Fibroblast of lung (primary cell): ENCODE measurements around the gene FKBP2. TPM values are rescaled to one million over a fixed set of nuclear protein-coding genes. Genes with fewer than 3 reads are reported as not detected.

ENCODE experiments used
- DNase-seq, 2 donors: peaks; one replicate each; pipeline versions ENCODE4 v3.0.0 to v3.0.0-alpha.2; 2010; ENCODE audit warnings: low read depth in 2 of 2
- H2AFZ ChIP-seq: 2 replicates; pipeline ENCODE4 v1.5.1; 2012; ENCODE audit warnings: low read length, control low read depth, inconsistent platforms
- H3K27ac ChIP-seq: 2 replicates; pipeline ENCODE4 v1.5.1; 2011; ENCODE audit warnings: low read length, control low read depth; ENCODE audit not compliant: insufficient read depth
- H3K27me3 ChIP-seq: 2 replicates; pipeline ENCODE4 v1.5.1; 2011; ENCODE audit warnings: mild to moderate bottlenecking, low read length; ENCODE audit not compliant: control insufficient read depth, insufficient read depth
- H3K36me3 ChIP-seq: 2 replicates; pipeline ENCODE4 v1.5.1; 2011; ENCODE audit warnings: low read length; ENCODE audit not compliant: control insufficient read depth, insufficient read depth
- H3K4me1 ChIP-seq: 2 replicates; pipeline ENCODE4 v1.5.1; 2011; ENCODE audit warnings: low read length; ENCODE audit not compliant: control insufficient read depth, insufficient read depth; ENCODE audit errors: extremely low read depth
- H3K4me2 ChIP-seq: 2 replicates; pipeline ENCODE4 v1.5.1; 2011; ENCODE audit warnings: low read length, control low read depth; ENCODE audit not compliant: insufficient read depth; ENCODE audit errors: extremely low read depth
- H3K4me3 ChIP-seq, 4 experiments: fragments of 200-600 bp in 1 of 4; sonication (generic) in 1 of 4; replicated peaks in 1 of 4; 2 replicates each; pipeline ENCODE4 v1.5.1; 2011 to 2016; ENCODE audit warnings: low read length in 4 of 4, low read depth in 3 of 4, mild to moderate bottlenecking in 3 of 4, control low read depth in 2 of 4, inconsistent platforms in 1 of 4, mixed read lengths in 1 of 4; ENCODE audit not compliant: insufficient read depth in 1 of 4; ENCODE audit errors: control extremely low read depth in 1 of 4
- H3K79me2 ChIP-seq: 2 replicates; pipeline ENCODE4 v1.5.1; 2012; ENCODE audit warnings: mild to moderate bottlenecking, low read length, inconsistent platforms; ENCODE audit not compliant: control insufficient read depth, insufficient read depth
- H3K9ac ChIP-seq: 2 replicates; pipeline ENCODE4 v1.5.1; 2011; ENCODE audit warnings: mild to moderate bottlenecking, low read length, control low read depth; ENCODE audit not compliant: insufficient read depth
- H3K9me3 ChIP-seq: 2 replicates; pipeline ENCODE4 v1.5.1; 2012; ENCODE audit warnings: low read depth, low read length; ENCODE audit not compliant: control insufficient read depth, insufficient read depth
- H4K20me1 ChIP-seq: 2 replicates; pipeline ENCODE4 v1.5.1; 2011; ENCODE audit warnings: low read length; ENCODE audit not compliant: control insufficient read depth, insufficient read depth; ENCODE audit errors: extremely low read depth
- EZH2 ChIP-seq: IDR thresholded peaks from 2 replicates; pipeline ENCODE4 v1.5.1; 2012; ENCODE audit warnings: low read length, control low read depth, mild to moderate bottlenecking; ENCODE audit errors: missing control alignments
- polyA plus RNA-seq, 2 donors: library from polyadenylated mRNA; depleted of rRNA in 1 of 2; stranded (reverse) in 1 of 2; unstranded in 1 of 2; fragments of >200 nt; gene quantifications; 2 replicates each; pipeline ENCODE4 v1.2.1, GENCODE V29; 2011 to 2012; ENCODE audit warnings: missing spikeins in 1 of 2
- total RNA-seq: library from RNA; depleted of rRNA; stranded (reverse); fragments of >200 nt; gene quantifications from 2 replicates; pipeline ENCODE4 v1.2.1, GENCODE V29; 2014
- TF ChIP-seq, protein P1 (sequence below), 2 donors: IDR thresholded peaks in 1 of 2; conservative IDR thresholded peaks in 1 of 2; 1 replicate in 1 of 2; 2 replicates in 1 of 2; pipeline ENCODE4 v1.5.1; 2011 to 2012; ENCODE audit warnings: low read length in 2 of 2, control low read depth in 1 of 2, inconsistent platforms in 1 of 2, low read depth in 1 of 2, mild to moderate bottlenecking in 1 of 2

The FKBP2 gene
- total and polyA plus RNA-seq, 2 donors (not counting 1 experiment from before 2014, with no cell fraction given), result 34.7 to 62.9 TPM

DNA sequence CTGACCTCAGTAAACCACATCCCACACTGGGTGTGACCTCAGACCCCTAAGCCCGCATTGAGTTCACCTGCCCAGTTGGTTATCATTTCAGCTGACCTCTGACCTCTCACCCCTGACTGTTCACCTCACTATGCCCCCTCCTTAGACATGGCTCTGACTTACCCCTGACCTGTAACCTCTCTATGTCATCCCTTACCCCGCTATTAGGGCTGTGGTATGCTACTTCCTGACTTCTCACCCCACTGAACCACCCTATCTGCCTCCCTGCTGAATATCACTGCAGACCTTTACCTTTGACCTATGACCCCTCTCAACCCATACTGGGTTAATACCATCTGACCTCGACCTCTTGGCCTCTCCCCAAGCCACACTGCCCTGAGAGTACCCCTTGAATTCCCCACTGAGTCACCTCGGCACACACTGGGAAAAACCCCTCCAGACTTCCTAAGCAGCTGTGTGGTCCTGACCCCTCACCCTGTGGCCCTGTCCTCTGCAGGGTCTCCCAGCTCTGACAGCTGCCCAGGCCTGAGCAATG is 18.7 kb downstream of the FKBP2 start:
- Histone ChIP-seq H3K36me3 (peaks cover 49% of the 10 kb centered on the region), H3K27me3 (no peaks in the 10 kb centered on the region), H4K20me1 (no peaks in the 10 kb centered on the region), H3K9ac (no peak overlapping the region), H3K9me3 (no peaks in the 10 kb centered on the region), H3K4me3 (no peak overlapping the region), H3K79me2 (no peaks in the 10 kb centered on the region), H2AFZ (no peak overlapping the region), H3K27ac (no peak overlapping the region), H3K4me2 (no peak overlapping the region), H3K4me1 (no peaks in the 10 kb centered on the region)
- DNase-seq, result no peak
- TF ChIP-seq, protein P1, sequence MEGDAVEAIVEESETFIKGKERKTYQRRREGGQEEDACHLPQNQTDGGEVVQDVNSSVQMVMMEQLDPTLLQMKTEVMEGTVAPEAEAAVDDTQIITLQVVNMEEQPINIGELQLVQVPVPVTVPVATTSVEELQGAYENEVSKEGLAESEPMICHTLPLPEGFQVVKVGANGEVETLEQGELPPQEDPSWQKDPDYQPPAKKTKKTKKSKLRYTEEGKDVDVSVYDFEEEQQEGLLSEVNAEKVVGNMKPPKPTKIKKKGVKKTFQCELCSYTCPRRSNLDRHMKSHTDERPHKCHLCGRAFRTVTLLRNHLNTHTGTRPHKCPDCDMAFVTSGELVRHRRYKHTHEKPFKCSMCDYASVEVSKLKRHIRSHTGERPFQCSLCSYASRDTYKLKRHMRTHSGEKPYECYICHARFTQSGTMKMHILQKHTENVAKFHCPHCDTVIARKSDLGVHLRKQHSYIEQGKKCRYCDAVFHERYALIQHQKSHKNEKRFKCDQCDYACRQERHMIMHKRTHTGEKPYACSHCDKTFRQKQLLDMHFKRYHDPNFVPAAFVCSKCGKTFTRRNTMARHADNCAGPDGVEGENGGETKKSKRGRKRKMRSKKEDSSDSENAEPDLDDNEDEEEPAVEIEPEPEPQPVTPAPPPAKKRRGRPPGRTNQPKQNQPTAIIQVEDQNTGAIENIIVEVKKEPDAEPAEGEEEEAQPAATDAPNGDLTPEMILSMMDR (conservative IDR thresholded peaks at IDR 0.05 in 1 of 2, IDR thresholded peaks at IDR 0.05 in 1 of 2; ENCODE audit: low read depth in 1 of 2, low read length in 2 of 2), result no peak
- TF ChIP-seq EZH2, result no peak

DNA sequence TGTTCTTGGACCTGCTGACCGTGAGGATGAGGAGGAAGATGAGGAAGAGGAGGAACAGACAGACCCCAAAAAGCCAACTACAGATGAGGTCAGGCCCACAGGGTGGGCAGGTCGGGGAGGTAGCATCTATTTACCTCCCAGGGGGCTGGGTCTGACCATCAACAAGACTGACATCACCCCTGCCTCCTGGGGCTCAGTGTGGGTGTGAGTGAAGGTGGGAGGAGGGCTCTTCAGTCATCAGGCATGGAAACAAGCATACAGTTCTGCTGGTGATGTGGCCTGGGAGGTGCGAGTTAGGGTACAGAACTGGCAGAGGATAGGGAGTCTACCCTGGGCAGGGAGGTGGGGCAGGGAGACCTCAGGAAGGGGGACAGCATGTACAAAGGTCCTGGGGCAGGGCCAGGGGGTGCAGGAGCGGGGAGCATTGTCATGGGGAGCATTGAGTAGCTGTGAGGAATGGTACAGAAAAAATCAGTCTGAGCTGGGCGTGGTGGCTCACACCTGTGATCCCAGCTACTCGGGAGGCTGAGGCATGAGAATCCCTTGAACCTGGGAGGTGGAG is 19.3 kb downstream of the FKBP2 start:
- TF ChIP-seq EZH2, result no peak
- TF ChIP-seq, protein P1 (conservative IDR thresholded peaks at IDR 0.05 in 1 of 2, IDR thresholded peaks at IDR 0.05 in 1 of 2; ENCODE audit: low read depth in 1 of 2, low read length in 2 of 2), result no peak
- H3K4me1 ChIP-seq, result no peaks in the 10 kb centered on the region
- no peak overlapping the region for H3K27ac ChIP-seq
- H3K9ac ChIP-seq, result no peak overlapping the region
- H3K9me3 ChIP-seq, result no peaks in the 10 kb centered on the region
- H3K27me3 ChIP-seq, result no peaks in the 10 kb centered on the region
- no peak overlapping the region for H3K4me3 ChIP-seq
- peaks cover 46% of the 10 kb centered on the region for H3K36me3 ChIP-seq
- H2AFZ ChIP-seq, result no peak overlapping the region
- no peak overlapping the region for H3K4me2 ChIP-seq
- H3K79me2 ChIP-seq, result no peaks in the 10 kb centered on the region
- DNase-seq, result no peak
- H4K20me1 ChIP-seq, result no peaks in the 10 kb centered on the region

DNA sequence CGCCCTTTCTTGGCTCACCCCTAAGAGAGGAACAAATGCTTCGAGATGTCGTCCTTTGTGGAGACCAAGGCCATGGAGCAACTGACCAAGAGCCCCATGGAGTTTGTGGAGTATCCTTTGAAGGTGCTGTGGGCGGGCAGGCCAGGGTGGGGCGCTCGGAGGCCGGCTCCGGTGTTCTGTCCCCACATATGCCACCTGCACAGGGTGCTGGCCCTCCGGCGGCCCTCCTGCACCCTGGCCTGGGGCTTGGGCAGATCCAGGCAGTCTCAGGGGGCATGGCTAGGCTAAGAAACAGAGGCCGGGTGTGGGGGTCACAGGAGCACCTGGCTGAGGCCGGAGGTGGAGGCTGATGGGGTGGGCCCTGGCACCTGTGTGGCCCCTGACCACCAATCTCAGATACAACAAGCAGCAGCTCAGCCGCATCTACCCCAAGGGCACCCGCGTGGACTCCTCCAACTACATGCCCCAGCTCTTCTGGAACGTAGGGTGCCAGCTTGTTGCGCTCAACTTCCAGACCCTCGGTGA is 20.7 kb downstream of the FKBP2 start:
- DNase-seq, result no peak

More for the DNA sequence above, 20.7 kb downstream of the FKBP2 start:
- H4K20me1 ChIP-seq, result no peaks in the 10 kb centered on the region
- TF ChIP-seq EZH2, result no peak
- TF ChIP-seq, protein P1 (conservative IDR thresholded peaks at IDR 0.05 in 1 of 2, IDR thresholded peaks at IDR 0.05 in 1 of 2; ENCODE audit: low read depth in 1 of 2, low read length in 2 of 2), result no peak
- no peaks in the 10 kb centered on the region for H3K4me1 ChIP-seq
- H3K36me3 ChIP-seq, result peaks cover 49% of the 10 kb centered on the region
- no peak overlapping the region for H3K4me3 ChIP-seq
- no peaks in the 10 kb centered on the region for H3K9me3 ChIP-seq
- H3K9ac ChIP-seq, result no peak overlapping the region
- no peaks in the 10 kb centered on the region for H3K79me2 ChIP-seq
- no peak overlapping the region for H3K4me2 ChIP-seq
- H3K27ac ChIP-seq, result no peak overlapping the region
- H2AFZ ChIP-seq, result no peak overlapping the region
- H3K27me3 ChIP-seq, result no peaks in the 10 kb centered on the region
